CD4-positive, alpha-beta T cell treated with Interleukin-6 at 100 ng/mL for 8 hours (primary cell): ENCODE results near the gene BPIFB6.

Source experiments
- DNase-seq: peaks from one replicate; pipeline ENCODE4 v3.0.0-alpha.2; 2020; ENCODE audit warnings: mixed read lengths, low spot score

Gene BPIFB6

DNA sequence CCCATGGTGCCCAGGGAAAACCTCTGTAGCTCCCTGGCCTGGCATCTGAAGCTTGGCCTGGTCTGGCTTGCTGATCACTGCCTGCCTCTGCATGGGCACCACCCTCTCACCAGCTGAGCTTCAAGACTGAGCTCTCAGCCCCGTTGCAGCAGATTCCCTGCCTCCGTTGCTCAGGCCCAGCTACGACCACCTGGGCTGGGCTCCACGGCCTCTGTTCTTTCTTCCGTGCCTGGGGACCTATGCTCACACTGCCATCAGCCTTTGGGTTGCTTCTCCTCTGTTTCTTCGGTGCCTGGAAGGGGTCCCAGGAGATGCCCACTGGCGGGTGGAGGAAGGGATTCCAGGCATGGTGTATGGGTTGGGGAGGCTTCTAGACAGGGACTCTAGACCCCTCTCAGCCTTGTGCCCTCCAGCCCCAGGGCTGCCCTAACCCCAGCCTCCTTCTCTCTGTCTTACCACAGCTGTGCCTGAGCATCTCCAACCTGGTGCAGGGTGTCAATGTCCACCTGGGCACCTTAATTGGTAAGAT lies 14.8 kb upstream of the BPIFB6 start:
- no peak for DNase-seq

DNA sequence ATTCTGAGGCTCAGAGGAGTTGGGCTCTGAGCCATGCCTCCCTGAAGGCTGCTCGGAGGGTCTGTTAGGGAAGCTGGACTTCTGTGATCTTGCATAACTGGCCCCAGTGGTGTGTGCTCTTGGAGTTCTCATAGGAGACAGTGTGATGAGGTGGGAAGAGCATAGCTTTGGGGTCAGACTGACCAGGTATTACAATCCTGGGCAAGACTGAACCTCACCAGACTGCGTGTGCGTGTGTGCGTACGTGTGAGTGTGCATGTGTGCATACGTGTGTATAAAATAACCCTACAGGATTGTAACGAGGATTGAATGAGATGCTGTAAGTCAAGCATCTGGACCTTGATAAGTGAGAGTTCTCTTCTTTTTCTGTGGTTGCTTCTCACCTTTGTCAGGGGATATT lies 13.9 kb upstream of the BPIFB6 start:
- DNase-seq, result no peak

DNA sequence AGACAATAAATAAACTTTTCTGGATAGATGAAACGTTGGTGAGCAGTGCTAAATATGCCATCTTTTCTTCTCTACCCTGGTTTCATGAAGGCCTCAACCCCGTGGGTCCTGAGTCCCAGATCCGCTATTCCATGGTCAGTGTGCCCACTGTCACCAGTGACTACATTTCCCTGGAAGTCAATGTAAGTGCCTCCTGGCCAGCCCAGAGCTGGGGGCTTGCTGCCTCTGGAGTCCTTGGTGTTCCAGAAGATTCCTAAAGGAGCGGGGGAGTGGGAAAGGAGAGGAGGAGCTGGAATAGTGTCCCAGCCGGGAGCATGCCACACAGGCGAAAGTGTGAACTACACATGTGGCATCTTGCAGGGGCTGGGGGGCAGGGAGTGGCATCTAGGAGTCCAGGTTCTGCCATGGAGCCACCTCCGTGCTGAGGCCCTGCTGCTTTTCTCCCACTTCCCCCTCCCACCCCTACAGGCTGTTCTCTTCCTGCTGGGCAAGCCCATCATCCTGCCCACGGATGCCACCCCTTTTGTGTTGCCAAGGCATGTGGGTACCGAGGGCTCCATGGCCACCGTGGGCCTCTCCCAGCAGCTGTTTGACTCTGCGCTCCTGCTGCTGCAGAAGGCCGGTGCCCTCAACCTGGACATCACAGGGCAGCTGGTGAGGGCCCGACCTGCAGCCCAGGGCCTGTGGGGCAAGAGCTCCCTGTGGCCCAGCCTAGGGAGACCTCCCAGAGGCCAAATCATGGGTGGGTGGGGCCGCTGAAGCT lies 13.1 kb upstream of the BPIFB6 start:
- DNase-seq, result no peak

- no peak for DNase-seq
Measured at GRCh38 chr20:33019465-33020277, 11.8 kb upstream of the BPIFB6 start.

- no peak for DNase-seq
Measured at GRCh38 chr20:33020278-33021161, 10.9 kb upstream of the BPIFB6 start.

- DNase-seq, result no peak
Measured at GRCh38 chr20:33021879-33022278, 9.6 kb upstream of the BPIFB6 start.

DNA sequence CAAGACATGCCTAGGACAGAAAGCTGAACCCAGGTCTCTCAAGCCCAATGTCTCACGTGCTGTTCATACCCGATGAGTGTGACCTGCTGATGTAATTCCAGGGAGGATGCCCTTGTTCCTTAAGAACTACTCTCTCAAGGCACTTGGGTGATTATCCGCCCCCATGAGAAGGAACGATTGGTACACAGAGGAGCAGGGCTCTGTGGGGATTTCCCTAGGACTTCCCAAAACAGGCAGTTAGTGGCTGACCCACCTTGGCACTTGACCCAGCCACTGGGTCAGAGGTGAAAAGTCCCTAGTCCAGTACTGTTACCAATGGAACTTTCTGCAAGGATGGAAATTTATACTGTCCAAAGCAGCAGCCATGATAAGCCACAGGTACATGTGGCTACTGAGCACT lies 9.2 kb upstream of the BPIFB6 start:
- no peak for DNase-seq

DNA sequence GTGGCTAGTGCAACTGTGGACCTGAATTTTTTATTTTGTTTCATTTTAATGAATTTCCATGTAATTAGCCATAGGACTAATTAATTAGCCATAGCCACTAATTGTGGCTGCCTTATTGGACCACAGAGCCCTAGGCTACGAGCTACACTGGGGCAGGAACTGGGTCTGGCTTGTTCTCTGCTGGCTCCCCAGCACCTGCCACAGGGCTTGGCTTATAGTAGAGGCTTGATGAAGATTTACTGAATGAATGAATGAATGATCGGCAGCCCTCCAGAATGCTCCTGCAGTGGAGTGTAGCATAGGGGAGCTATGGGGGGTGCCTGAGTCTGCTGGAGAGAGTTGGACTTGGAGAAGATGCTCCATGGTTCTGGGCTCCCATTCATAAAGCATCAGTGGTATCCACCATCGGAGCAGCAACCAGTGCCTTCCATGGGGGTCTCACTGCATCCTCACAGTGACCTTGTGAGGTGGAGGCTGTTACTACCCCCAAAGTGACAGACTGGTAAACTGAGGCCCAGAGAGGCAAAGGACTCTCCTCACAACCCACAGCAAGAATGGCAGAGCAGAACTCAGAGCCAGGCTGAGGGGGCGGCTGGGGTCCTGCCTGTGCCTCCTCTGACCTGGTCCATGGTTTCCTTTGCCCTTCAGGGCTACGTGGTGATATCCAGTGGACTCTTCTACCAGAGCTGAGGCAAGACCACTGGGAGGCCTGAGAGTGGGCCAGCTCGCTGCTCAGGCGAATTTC lies 8.6 kb upstream of the BPIFB6 start:
- no peak for DNase-seq

DNA sequence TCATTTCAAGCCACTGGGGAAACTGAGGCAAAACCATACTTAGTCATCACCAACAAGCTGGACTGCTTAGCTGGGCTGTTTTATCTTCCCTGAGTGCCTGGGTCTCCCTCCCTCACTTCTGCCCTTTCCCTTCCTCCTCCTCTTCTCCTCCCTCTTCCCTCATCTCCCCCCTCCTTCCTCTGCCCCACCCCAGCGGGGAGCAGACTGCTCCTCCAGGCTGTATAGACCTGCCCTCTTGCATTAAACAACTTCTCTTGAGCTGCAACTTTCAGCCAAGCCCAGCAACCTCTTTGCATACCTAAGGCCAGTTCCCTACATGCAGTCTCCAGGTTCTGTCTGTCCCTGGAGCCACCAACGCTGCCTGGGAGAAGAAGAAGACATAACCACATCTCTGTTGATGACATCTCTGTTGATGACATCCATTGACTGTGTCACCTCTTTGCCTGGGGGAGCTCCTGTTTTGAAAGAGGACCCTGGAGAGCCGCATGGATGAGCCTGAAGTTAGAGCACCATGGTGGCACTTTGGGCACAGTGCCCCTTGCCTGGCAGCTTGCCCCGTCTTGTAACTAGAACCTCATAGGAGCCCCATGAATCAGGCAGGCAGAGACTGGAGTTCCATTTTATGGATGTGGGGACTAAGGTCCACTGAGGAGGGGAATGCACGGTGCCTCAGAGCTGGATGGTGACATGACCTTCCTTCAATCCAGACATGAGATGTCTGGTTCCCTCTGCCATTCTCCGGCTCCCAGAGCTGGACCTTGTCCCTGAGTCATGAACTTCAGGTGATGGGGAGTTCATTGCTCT lies 7.8 kb upstream of the BPIFB6 start:
- DNase-seq, result no peak

GRCh38 chr20:33024243-33024560 lies 7.2 kb upstream of the BPIFB6 start:
- DNase-seq, result no peak

- no peak for DNase-seq
Measured at GRCh38 chr20:33024609-33025317, 6.7 kb upstream of the BPIFB6 start.

- DNase-seq, result no peak
Measured at GRCh38 chr20:33025318-33025876, 6.1 kb upstream of the BPIFB6 start.

- DNase-seq, result no peak
Measured at GRCh38 chr20:33026072-33026778, 5.2 kb upstream of the BPIFB6 start.

GRCh38 chr20:33026779-33027759 lies 4.4 kb upstream of the BPIFB6 start:
- no peak for DNase-seq

GRCh38 chr20:33027769-33028751 lies 3.4 kb upstream of the BPIFB6 start:
- no peak for DNase-seq

DNA sequence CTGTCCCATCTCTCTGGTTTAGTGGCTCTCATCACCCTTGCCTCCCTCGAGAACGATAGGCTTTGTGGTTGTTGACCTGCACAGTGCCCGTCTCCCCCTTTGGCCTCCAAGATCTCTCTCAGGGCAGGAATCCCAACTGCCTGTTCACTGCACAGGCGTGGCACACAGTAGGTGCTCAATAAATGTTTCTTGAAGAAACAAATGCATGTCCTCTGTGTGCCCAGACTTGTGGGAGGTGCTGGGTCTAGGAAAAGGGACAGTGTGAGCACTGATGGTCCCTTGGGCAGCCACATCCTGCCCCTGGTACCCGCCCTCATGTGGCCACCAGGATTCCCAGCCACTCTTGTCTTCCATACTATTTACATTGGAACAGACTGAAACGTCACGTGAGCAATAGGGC lies 2.6 kb upstream of the BPIFB6 start:
- no peak for DNase-seq

GRCh38 chr20:33030076-33030475 lies 1.4 kb upstream of the BPIFB6 start:
- no peak for DNase-seq
